PC-9 (cell line): ENCODE data around the gene DUSP10. TPM values are rescaled to one million over a fixed set of nuclear protein-coding genes. Genes with fewer than 3 reads are reported as not detected.

Experiments used
- BruUV-seq: library from RNA; stranded (reverse); fragments of 400-500 nt; replicated peaks from 2 replicates; lab custom pipeline; 2021; lab: Mats Ljungman, UMichigan
- CTCF ChIA-PET: fragments of 300-600 bp; sonication (Branson Sonifier 250); formaldehyde crosslinking; loops from one replicate; lab custom pipeline; 2022; ENCODE audit warnings: antibody characterized with exemption; lab: Charles Lee
- POLR2A ChIA-PET: fragments of 300-600 bp; sonication (Branson Sonifier 250); formaldehyde crosslinking; loops from one replicate; lab custom pipeline; 2022; ENCODE audit warnings: antibody characterized with exemption; ENCODE audit not compliant: unreplicated experiment; lab: Charles Lee
- DNase-seq, 2 experiments: peaks; one replicate each; pipeline versions ENCODE4 v3.0.0 to v3.0.0-alpha.2; 2015 to 2022; ENCODE audit warnings: mixed read lengths in 1 of 2
- H2AFZ ChIP-seq: fragments of 200-600 bp; sonication (generic); 2 replicates; pipeline ENCODE4 v1.8.1; 2017; ENCODE audit warnings: antibody characterized with exemption
- H3F3A ChIP-seq: fragments of 200-600 bp; sonication (generic); 2 replicates; pipeline ENCODE4 v1.8.1; 2017; ENCODE audit warnings: antibody characterized with exemption, mild to moderate bottlenecking, low read depth; ENCODE audit not compliant: insufficient read depth
- H3K27ac ChIP-seq: fragments of 200-600 bp; sonication (generic); 2 replicates; pipeline ENCODE4 v1.6.1; 2016; ENCODE audit warnings: mixed run types
- H3K27me3 ChIP-seq: fragments of 200-600 bp; sonication (generic); 2 replicates; pipeline ENCODE4 v1.6.1; 2016; ENCODE audit warnings: low read depth, mixed run types; ENCODE audit not compliant: insufficient read depth
- H3K36me3 ChIP-seq: fragments of 200-600 bp; sonication (generic); 2 replicates; pipeline ENCODE4 v1.6.1; 2016; ENCODE audit warnings: low read depth, mixed run types
- H3K4me1 ChIP-seq: fragments of 200-600 bp; sonication (generic); replicated peaks from 2 replicates; pipeline ENCODE4 v1.6.1; 2016; ENCODE audit warnings: mixed run types; ENCODE audit not compliant: insufficient read depth
- H3K4me2 ChIP-seq: fragments of 200-600 bp; sonication (generic); 2 replicates; pipeline ENCODE4 v1.6.1; 2017; ENCODE audit warnings: mixed run types
- H3K4me3 ChIP-seq: fragments of 200-600 bp; sonication (generic); 2 replicates; pipeline ENCODE4 v1.6.1; 2016; ENCODE audit warnings: mixed run types
- H3K79me2 ChIP-seq: fragments of 200-600 bp; sonication (generic); 2 replicates; pipeline ENCODE4 v1.6.1; 2017; ENCODE audit warnings: low read depth, mixed run types
- H3K9me2 ChIP-seq: fragments of 200-600 bp; sonication (generic); 2 replicates; pipeline ENCODE4 v1.8.1; 2017; ENCODE audit warnings: mild to moderate bottlenecking; ENCODE audit not compliant: insufficient read depth
- H3K9me3 ChIP-seq: fragments of 200-600 bp; sonication (generic); 2 replicates; pipeline ENCODE4 v1.8.1; 2016; ENCODE audit warnings: low read depth; ENCODE audit not compliant: insufficient read depth
- H4K20me1 ChIP-seq: fragments of 200-600 bp; sonication (generic); 2 replicates; pipeline ENCODE4 v1.8.1; 2017; ENCODE audit not compliant: insufficient read depth
- EZH2 ChIP-seq: fragments of 200-600 bp; sonication (generic); IDR thresholded peaks from 2 replicates; pipeline ENCODE4 v1.8.0; 2017; ENCODE audit warnings: antibody characterized with exemption, low read depth
- intact Hi-C: fragments of 100-400 bp; cut with micrococcal nuclease; formaldehyde crosslinking; loops from one replicate; pipeline ENCODE4 v1.10.0; 2022; ENCODE audit not compliant: unreplicated experiment
- total RNA-seq: library from RNA; stranded (reverse); gene quantifications from 2 replicates; pipeline ENCODE4 v1.2.3, GENCODE V29; 2021
- TF ChIP-seq, protein P1 (sequence below): fragments of 200-600 bp; sonication (generic); conservative IDR thresholded peaks from 2 replicates; pipeline ENCODE4 v1.6.1; 2017; ENCODE audit warnings: mixed run types, antibody characterized with exemption, mild to moderate bottlenecking, moderate library complexity

DUSP10 gene
- total RNA-seq, 1 experiment from 2014 or later: 7.0 TPM

DNA sequence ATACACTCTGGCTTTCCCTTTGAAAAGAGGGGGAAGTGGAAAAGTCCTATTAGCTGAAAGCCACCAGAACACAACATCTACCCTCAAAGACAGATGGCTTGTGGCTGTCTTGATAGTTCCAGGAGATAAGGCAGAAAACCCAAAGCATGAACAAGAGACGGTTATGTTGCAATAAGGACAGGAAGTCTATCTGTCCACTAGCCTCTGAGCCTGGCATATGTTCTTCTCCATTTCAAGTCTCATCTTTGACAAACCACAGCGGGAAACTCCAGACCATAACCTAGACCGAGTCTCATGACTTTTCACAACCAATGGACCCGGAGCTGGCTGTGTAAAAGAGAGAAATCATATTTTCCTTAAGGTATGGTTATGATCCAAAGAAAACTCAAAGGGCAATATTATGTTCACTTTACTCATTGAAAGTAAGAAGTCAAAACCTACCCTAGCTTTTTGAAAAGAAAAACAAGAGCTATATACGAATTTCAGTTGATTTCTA lies 33.8 kb downstream of the DUSP10 start:
- H2AFZ ChIP-seq: no peak overlapping the region
- no peak for TF ChIP-seq EZH2
- TF ChIP-seq, protein P1, sequence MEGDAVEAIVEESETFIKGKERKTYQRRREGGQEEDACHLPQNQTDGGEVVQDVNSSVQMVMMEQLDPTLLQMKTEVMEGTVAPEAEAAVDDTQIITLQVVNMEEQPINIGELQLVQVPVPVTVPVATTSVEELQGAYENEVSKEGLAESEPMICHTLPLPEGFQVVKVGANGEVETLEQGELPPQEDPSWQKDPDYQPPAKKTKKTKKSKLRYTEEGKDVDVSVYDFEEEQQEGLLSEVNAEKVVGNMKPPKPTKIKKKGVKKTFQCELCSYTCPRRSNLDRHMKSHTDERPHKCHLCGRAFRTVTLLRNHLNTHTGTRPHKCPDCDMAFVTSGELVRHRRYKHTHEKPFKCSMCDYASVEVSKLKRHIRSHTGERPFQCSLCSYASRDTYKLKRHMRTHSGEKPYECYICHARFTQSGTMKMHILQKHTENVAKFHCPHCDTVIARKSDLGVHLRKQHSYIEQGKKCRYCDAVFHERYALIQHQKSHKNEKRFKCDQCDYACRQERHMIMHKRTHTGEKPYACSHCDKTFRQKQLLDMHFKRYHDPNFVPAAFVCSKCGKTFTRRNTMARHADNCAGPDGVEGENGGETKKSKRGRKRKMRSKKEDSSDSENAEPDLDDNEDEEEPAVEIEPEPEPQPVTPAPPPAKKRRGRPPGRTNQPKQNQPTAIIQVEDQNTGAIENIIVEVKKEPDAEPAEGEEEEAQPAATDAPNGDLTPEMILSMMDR: no peak
- H3K4me1 ChIP-seq: peaks cover 18% of the 10 kb centered on the region
- no peaks in the 10 kb centered on the region for H3K27me3 ChIP-seq
- H3F3A ChIP-seq: peaks cover 12% of the 10 kb centered on the region
- H4K20me1 ChIP-seq: no peaks in the 10 kb centered on the region
- peaks cover 7% of the 10 kb centered on the region; the same call in 1 of the 2 replicates for H3K79me2 ChIP-seq
- POLR2A ChIA-PET: interaction anchor here (0.7 kb wide), 1 partner anchor 138 kb away, joined by 12 read pairs; no protein-coding TSS in a partner anchor
- intact Hi-C loops: no loop called here
- H3K9me3 ChIP-seq: no peaks in the 10 kb centered on the region
- CTCF ChIA-PET: no interaction called here
- H3K4me3 ChIP-seq: no peak overlapping the region
- H3K4me2 ChIP-seq: no peak overlapping the region
- no TSS peak for BruUV-seq
- no peaks in the 10 kb centered on the region for H3K9me2 ChIP-seq
- H3K27ac ChIP-seq: no peak overlapping the region
- no peak for DNase-seq
- H3K36me3 ChIP-seq: peaks cover 10% of the 10 kb centered on the region

DNA sequence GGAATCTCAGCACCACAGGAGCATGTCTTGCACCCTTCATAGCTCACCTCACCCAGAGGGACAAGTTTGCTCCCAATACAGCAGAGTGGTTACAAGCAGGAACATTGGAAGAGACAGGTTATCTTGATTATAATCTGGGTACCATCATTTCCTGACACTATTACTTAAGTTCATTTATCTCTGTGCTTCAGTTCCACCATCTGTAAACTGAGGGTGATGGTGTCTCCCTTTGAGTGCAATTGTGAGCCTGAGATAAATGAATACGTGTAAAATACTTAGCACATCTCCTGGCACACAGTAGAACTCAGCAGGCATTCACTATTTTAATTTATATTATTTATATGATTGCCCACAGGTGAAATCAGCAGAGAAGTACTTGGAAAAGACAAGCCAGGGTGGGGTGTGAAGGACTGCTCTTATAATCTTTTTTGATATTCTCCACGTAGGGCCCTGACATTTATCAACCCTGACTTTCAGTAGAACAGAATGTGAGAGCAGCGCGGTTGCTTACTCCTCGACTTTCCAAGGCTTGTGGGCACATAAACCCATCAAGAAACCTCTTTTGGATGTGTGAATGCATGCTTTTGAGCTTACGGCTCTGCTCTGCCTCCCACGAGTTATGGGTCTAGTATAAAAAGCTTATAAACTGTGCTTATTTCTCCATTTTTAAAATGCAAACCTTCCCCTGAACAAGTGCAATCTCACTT lies 34.9 kb downstream of the DUSP10 start:
- no peaks in the 10 kb centered on the region for H3K9me2 ChIP-seq
- intact Hi-C loops: no loop called here
- H3K36me3 ChIP-seq: peaks cover 15% of the 10 kb centered on the region
- peaks cover 7% of the 10 kb centered on the region; the same call in 1 of the 2 replicates for H3K79me2 ChIP-seq
- H3K4me1 ChIP-seq: peaks cover 8% of the 10 kb centered on the region
- POLR2A ChIA-PET: no interaction called here
- no peaks in the 10 kb centered on the region for H4K20me1 ChIP-seq
- CTCF ChIA-PET: no interaction called here
- no TSS peak for BruUV-seq
- no peak overlapping the region for H3K4me2 ChIP-seq
- H3F3A ChIP-seq: peaks cover 12% of the 10 kb centered on the region
- no peak overlapping the region for H3K4me3 ChIP-seq
- no peak overlapping the region for H3K27ac ChIP-seq
- no peaks in the 10 kb centered on the region for H3K27me3 ChIP-seq
- H2AFZ ChIP-seq: no peak overlapping the region
- DNase-seq: no peak
- TF ChIP-seq, protein P1: no peak
- no peak for TF ChIP-seq EZH2
- H3K9me3 ChIP-seq: no peaks in the 10 kb centered on the region

DNA sequence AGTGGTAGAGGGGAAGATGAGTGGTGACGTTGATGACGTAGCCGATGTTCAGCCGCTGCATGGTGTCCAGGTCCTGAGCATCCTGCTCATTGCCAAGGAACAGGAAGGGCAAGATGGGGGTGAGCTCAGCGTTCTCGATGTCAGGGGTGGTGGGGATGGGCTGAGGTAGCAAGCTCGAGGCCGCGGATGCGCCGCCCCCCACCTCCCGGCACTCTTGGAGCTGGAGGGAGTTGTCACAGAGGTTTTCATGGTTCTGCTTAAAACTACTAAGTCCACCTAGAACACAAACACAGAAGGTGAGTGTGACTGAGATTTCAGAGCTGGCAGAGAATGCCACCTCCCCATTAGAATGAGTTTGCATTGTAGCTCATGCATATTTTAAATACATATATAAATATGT lies 35.7 kb downstream of the DUSP10 start:
- no TSS peak for BruUV-seq
- Histone ChIP-seq H3K4me2 (no peak overlapping the region), H3K9me2 (no peaks in the 10 kb centered on the region), H3K9me3 (no peaks in the 10 kb centered on the region), H3K4me1 (peaks cover 6% of the 10 kb centered on the region; the same call in 1 of the 2 replicates), H3K79me2 (peaks cover 7% of the 10 kb centered on the region; the same call in 1 of the 2 replicates), H3K27ac (no peak overlapping the region), H3F3A (peaks cover 12% of the 10 kb centered on the region), H2AFZ (no peak overlapping the region), H3K27me3 (no peaks in the 10 kb centered on the region), H4K20me1 (no peaks in the 10 kb centered on the region), H3K36me3 (peaks cover 15% of the 10 kb centered on the region), H3K4me3 (no peak overlapping the region)
- intact Hi-C loops: no loop called here
- DNase-seq: no peak
- CTCF ChIA-PET: no interaction called here
- TF ChIP-seq, protein P1: no peak
- TF ChIP-seq EZH2: no peak
- POLR2A ChIA-PET: no interaction called here
